GM23338 (cell line): ENCODE data around the gene MAPK12.

Experiments
- ETS1 ChIP-seq: IDR thresholded peaks from 2 replicates; pipeline ENCODE4 v1.6.1; 2016; ENCODE audit warnings: antibody characterized with exemption
- REST ChIP-seq: IDR thresholded peaks from one replicate; pipeline ENCODE4 v1.6.1; 2018; ENCODE audit warnings: antibody characterized with exemption; ENCODE audit not compliant: unreplicated experiment

- TF ChIP-seq REST (peak; percentile 94), ETS1 (no peak)
These were observed 9.3 kb upstream of the MAPK12 start for GRCh38 chr22:50270666-50271394.
